WTC11 (cell line): ENCODE data around the gene NRF1.

Experiments used
- KAT7 ChIP-seq: sonication (generic); formaldehyde crosslinking; IDR thresholded peaks from 2 replicates; pipeline ENCODE4 v1.8.1; 2023; ENCODE audit warnings: missing genetic modification reagents, mild to moderate bottlenecking, borderline replicate concordance
- NR2C2 ChIP-seq: sonication (generic); formaldehyde crosslinking; IDR thresholded peaks from 2 replicates; pipeline ENCODE4 v1.8.0; 2022; ENCODE audit warnings: mild to moderate bottlenecking, missing genetic modification reagents
- ZNF138 ChIP-seq: sonication (generic); formaldehyde crosslinking; conservative IDR thresholded peaks from 2 replicates; pipeline ENCODE4 v1.8.1; 2022; ENCODE audit warnings: mild to moderate bottlenecking, moderate library complexity, missing genetic modification reagents
- TF ChIP-seq, protein P1 (sequence below): fragments of 200-600 bp; IDR thresholded peaks from 2 replicates; pipeline ENCODE4 v1.8.0; 2022; ENCODE audit warnings: antibody characterized with exemption
- TF ChIP-seq, protein P2 (sequence below): sonication (generic); formaldehyde crosslinking; IDR thresholded peaks from 2 replicates; pipeline ENCODE4 v1.8.1; 2022; ENCODE audit warnings: mild to moderate bottlenecking, moderate library complexity, missing genetic modification reagents
- TF ChIP-seq, protein P3 (sequence below): sonication (generic); formaldehyde crosslinking; IDR thresholded peaks from 2 replicates; pipeline ENCODE4 v1.8.0; 2022; ENCODE audit warnings: missing genetic modification reagents

DNA sequence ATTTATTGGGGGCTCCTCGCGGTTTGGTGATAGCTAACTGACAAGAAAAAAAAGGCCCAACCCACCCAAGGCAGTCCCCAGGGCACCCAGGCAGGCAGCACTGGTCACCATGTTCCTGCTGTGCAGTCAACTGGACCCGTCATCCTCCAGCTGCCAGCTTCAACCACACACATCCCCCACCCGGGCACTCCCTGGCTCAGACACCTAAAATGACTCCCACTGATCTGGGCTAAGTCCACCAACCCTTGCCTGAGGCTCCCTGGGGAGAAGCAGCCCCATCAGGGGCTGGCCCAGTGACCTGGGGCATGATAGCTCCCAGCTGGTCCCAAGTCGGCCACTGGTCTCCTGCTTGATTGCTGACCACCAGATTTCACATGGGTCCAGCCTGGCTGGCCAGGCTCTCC, 161.8 kb downstream of the NRF1 start:
- TF ChIP-seq ZNF138 (CRISPR knock-in tag) (no peak), KAT7 (no peak), NR2C2 (CRISPR knock-in tag) (no peak)
- TF ChIP-seq, protein P1, sequence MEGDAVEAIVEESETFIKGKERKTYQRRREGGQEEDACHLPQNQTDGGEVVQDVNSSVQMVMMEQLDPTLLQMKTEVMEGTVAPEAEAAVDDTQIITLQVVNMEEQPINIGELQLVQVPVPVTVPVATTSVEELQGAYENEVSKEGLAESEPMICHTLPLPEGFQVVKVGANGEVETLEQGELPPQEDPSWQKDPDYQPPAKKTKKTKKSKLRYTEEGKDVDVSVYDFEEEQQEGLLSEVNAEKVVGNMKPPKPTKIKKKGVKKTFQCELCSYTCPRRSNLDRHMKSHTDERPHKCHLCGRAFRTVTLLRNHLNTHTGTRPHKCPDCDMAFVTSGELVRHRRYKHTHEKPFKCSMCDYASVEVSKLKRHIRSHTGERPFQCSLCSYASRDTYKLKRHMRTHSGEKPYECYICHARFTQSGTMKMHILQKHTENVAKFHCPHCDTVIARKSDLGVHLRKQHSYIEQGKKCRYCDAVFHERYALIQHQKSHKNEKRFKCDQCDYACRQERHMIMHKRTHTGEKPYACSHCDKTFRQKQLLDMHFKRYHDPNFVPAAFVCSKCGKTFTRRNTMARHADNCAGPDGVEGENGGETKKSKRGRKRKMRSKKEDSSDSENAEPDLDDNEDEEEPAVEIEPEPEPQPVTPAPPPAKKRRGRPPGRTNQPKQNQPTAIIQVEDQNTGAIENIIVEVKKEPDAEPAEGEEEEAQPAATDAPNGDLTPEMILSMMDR = no peak
- TF ChIP-seq, protein P2, sequence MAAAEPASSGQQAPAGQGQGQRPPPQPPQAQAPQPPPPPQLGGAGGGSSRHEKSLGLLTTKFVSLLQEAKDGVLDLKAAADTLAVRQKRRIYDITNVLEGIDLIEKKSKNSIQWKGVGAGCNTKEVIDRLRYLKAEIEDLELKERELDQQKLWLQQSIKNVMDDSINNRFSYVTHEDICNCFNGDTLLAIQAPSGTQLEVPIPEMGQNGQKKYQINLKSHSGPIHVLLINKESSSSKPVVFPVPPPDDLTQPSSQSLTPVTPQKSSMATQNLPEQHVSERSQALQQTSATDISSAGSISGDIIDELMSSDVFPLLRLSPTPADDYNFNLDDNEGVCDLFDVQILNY = no peak
- TF ChIP-seq, protein P3, sequence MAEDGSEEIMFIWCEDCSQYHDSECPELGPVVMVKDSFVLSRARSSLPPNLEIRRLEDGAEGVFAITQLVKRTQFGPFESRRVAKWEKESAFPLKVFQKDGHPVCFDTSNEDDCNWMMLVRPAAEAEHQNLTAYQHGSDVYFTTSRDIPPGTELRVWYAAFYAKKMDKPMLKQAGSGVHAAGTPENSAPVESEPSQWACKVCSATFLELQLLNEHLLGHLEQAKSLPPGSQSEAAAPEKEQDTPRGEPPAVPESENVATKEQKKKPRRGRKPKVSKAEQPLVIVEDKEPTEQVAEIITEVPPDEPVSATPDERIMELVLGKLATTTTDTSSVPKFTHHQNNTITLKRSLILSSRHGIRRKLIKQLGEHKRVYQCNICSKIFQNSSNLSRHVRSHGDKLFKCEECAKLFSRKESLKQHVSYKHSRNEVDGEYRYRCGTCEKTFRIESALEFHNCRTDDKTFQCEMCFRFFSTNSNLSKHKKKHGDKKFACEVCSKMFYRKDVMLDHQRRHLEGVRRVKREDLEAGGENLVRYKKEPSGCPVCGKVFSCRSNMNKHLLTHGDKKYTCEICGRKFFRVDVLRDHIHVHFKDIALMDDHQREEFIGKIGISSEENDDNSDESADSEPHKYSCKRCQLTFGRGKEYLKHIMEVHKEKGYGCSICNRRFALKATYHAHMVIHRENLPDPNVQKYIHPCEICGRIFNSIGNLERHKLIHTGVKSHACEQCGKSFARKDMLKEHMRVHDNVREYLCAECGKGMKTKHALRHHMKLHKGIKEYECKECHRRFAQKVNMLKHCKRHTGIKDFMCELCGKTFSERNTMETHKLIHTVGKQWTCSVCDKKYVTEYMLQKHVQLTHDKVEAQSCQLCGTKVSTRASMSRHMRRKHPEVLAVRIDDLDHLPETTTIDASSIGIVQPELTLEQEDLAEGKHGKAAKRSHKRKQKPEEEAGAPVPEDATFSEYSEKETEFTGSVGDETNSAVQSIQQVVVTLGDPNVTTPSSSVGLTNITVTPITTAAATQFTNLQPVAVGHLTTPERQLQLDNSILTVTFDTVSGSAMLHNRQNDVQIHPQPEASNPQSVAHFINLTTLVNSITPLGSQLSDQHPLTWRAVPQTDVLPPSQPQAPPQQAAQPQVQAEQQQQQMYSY = no peak
